Measurements from ENCODE around the gene LYZL4. TPM values are rescaled to one million over a fixed set of nuclear protein-coding genes. Genes with fewer than 3 reads are reported as not detected.

The LYZL4 gene
- not detected in 2 replicates for total RNA-seq

GRCh38 chr3:42410370-42411131 lies at the start of gene LYZL4:
Gene LYZL4 (minus strand): TSS chr3:42410610. CDS start chr3:42407251, 3,359 bp downstream.
- Mint-ChIP-seq H3K36me3 (ENCODE audit: low read depth) (no peaks in the 10 kb centered on the region), H3K27ac (no peak within 1 kb of the TSS), H3K9me3 (no peaks in the 10 kb centered on the region), H3K4me1 (no peaks in the 10 kb centered on the region), H3K27me3 (peaks cover 8% of the 10 kb centered on the region), H3K4me3 (no peak within 1 kb of the TSS)
- intact Hi-C loops (cut with micrococcal nuclease) = no loop called here
- no peak for DNase-seq

DNA sequence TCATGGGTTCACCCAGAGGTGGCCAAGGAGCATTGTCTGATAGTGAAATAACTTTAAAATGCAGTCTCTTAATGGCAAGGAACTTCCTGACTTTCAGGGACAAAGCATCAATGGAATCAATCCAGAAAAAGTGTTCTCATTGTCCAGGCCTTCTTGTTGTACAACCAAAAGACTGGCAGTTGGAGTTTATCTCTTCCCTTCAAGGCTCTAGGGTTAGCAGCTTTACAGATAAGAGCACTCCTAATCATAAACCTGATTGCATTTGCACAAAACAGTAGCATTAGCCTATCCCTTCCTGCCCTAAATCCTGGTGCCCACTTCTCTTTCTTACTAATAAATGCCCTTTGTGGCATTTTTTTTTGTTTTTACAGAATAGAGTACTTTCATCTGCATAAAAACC lies 48.7 kb upstream of the LYZL4 start:
- Mint-ChIP-seq H3K27me3 (peaks cover 18% of the 10 kb centered on the region), H3K27ac (no peak overlapping the region), H3K4me3 (no peak overlapping the region), H3K9me3 (no peaks in the 10 kb centered on the region), H3K36me3 (ENCODE audit: low read depth) (no peaks in the 10 kb centered on the region), H3K4me1 (no peaks in the 10 kb centered on the region)
- no peak for DNase-seq
- intact Hi-C loops (cut with micrococcal nuclease) = no loop called here

- DNase-seq = no peak
- Mint-ChIP-seq H3K27me3 (peaks cover 20% of the 10 kb centered on the region), H3K4me3 (no peak overlapping the region), H3K27ac (no peak overlapping the region), H3K36me3 (ENCODE audit: low read depth) (no peaks in the 10 kb centered on the region), H3K9me3 (no peaks in the 10 kb centered on the region), H3K4me1 (no peaks in the 10 kb centered on the region)
- intact Hi-C loops (cut with micrococcal nuclease) = no loop called here
Observed at GRCh38 chr3:42456211-42456610, 45.8 kb upstream of the LYZL4 start.

GRCh38 chr3:42451546-42452230 lies 41.3 kb upstream of the LYZL4 start:
- Mint-ChIP-seq H3K4me1 (no peaks in the 10 kb centered on the region), H3K4me3 (no peak overlapping the region), H3K9me3 (no peaks in the 10 kb centered on the region), H3K36me3 (ENCODE audit: low read depth) (no peaks in the 10 kb centered on the region), H3K27ac (no peak overlapping the region), H3K27me3 (peaks cover 11% of the 10 kb centered on the region)
- intact Hi-C loops (cut with micrococcal nuclease) = no loop called here
- DNase-seq = no peak

- Mint-ChIP-seq H3K4me3 (no peak overlapping the region), H3K36me3 (ENCODE audit: low read depth) (no peaks in the 10 kb centered on the region), H3K27ac (no peak overlapping the region), H3K4me1 (no peaks in the 10 kb centered on the region), H3K9me3 (no peaks in the 10 kb centered on the region), H3K27me3 (peaks cover 8% of the 10 kb centered on the region)
- intact Hi-C loops (cut with micrococcal nuclease) = no loop called here
- no peak for DNase-seq
Observed at GRCh38 chr3:42451116-42451515, 40.7 kb upstream of the LYZL4 start.

- H3K27me3 Mint-ChIP-seq = peaks cover 7% of the 10 kb centered on the region
- no peaks in the 10 kb centered on the region for H3K9me3 Mint-ChIP-seq
- no peak for DNase-seq
- intact Hi-C loops (cut with micrococcal nuclease) = no loop called here
- H3K4me1 Mint-ChIP-seq = no peaks in the 10 kb centered on the region
- no peak overlapping the region for H3K27ac Mint-ChIP-seq
- no peak overlapping the region for H3K4me3 Mint-ChIP-seq
- H3K36me3 Mint-ChIP-seq (ENCODE audit: low read depth) = no peaks in the 10 kb centered on the region
Observed at GRCh38 chr3:42450567-42450966, 40.2 kb upstream of the LYZL4 start.

DNA sequence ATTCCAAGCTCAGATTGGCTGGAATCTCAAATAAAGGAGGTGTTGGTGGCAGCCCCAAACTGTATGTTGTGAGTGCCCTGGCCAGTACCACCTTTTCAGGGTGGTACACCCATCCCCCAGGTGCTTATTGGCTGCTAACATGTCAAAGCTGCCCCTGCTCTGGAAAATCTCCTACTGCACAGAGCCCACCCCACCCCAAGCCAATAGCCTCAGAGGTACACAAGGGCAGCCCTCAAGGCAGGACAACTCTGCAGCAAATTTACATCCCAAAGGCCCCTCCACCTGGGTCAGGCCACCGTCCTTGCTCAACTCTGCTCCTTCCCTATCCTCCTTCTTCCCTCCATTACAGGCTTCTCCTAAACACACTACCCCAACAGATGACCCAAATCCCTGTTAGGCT lies 37.1 kb upstream of the LYZL4 start:
- Mint-ChIP-seq H3K36me3 (ENCODE audit: low read depth) (no peaks in the 10 kb centered on the region), H3K4me3 (no peak overlapping the region), H3K4me1 (no peaks in the 10 kb centered on the region), H3K27ac (no peak overlapping the region), H3K9me3 (no peaks in the 10 kb centered on the region), H3K27me3 (peaks cover 5% of the 10 kb centered on the region)
- no peak for DNase-seq
- intact Hi-C loops (cut with micrococcal nuclease) = loop anchor here (10.0 kb wide), 2 partner anchors 553 to 1863 kb away; no protein-coding TSS in a partner anchor

GRCh38 chr3:42446111-42447050 lies 36.0 kb upstream of the LYZL4 start:
- no peaks in the 10 kb centered on the region for H3K36me3 Mint-ChIP-seq (ENCODE audit: low read depth)
- H3K27me3 Mint-ChIP-seq = peaks cover 8% of the 10 kb centered on the region
- no peaks in the 10 kb centered on the region for H3K4me1 Mint-ChIP-seq
- DNase-seq = no peak
- no peaks in the 10 kb centered on the region for H3K9me3 Mint-ChIP-seq
- intact Hi-C loops (cut with micrococcal nuclease) = loop anchor here (10.0 kb wide), 2 partner anchors 552 to 1862 kb away; no protein-coding TSS in a partner anchor
- H3K27ac Mint-ChIP-seq = no peak overlapping the region
- H3K4me3 Mint-ChIP-seq = no peak overlapping the region

- intact Hi-C loops (cut with micrococcal nuclease) = loop anchor here (1.0 to 10.0 kb wide), 4 partner anchors 197 to 1859 kb away; no protein-coding TSS in a partner anchor
- H3K27me3 Mint-ChIP-seq = peaks cover 7% of the 10 kb centered on the region
- H3K4me1 Mint-ChIP-seq = no peaks in the 10 kb centered on the region
- no peak overlapping the region for H3K4me3 Mint-ChIP-seq
- no peak overlapping the region for H3K27ac Mint-ChIP-seq
- no peaks in the 10 kb centered on the region for H3K9me3 Mint-ChIP-seq
- peak; percentile 93 for DNase-seq
- no peaks in the 10 kb centered on the region for H3K36me3 Mint-ChIP-seq (ENCODE audit: low read depth)
Observed at GRCh38 chr3:42443819-42444436, 33.5 kb upstream of the LYZL4 start.

DNA sequence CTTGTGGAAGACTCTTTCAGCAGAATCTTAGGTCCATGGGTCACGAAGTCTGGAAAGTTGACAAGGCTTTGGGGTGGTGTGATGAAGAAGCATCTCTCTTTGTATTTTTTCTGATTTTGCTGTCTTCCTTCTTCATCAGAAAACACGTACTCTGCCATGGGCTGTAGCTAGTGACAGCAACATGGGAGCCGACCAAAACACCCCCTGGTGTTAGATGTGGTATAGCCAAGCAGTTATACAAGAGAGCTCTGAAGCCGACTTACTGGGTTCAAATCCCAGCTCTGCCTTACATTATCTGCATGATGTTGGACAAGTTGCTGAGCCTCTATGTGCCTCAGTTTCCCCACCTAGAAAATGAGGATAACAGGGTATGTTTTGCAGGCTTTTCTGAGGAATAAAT lies 32.9 kb upstream of the LYZL4 start:
- no peaks in the 10 kb centered on the region for H3K4me1 Mint-ChIP-seq
- peaks cover 7% of the 10 kb centered on the region for H3K27me3 Mint-ChIP-seq
- intact Hi-C loops (cut with micrococcal nuclease) = loop anchor here (1.0 to 10.0 kb wide), 4 partner anchors 196 to 1858 kb away; no protein-coding TSS in a partner anchor
- DNase-seq = no peak
- H3K9me3 Mint-ChIP-seq = no peaks in the 10 kb centered on the region
- no peaks in the 10 kb centered on the region for H3K36me3 Mint-ChIP-seq (ENCODE audit: low read depth)
- H3K27ac Mint-ChIP-seq = no peak overlapping the region
- H3K4me3 Mint-ChIP-seq = no peak overlapping the region

DNA sequence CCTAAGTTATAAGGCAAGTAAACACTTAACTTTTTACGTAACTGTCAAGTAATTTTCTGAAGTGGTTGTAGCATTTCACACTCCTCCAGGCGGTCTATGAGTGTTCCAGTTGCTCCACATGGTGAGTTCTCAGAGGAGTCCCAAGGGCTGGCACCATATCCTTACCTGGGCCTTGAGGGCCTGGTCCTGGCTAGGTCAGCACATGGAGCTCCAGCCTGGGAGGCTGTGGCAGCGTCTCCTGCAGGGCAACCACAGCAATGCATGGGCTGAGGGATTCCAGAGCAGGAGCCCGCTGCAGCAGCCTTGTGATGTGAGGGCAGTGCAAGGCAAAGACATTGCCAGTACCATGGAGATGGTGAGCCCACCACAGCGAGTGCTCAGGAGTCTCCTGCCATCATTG lies 32.2 kb upstream of the LYZL4 start:
- H3K9me3 Mint-ChIP-seq = no peaks in the 10 kb centered on the region
- peaks cover 6% of the 10 kb centered on the region for H3K27me3 Mint-ChIP-seq
- H3K36me3 Mint-ChIP-seq (ENCODE audit: low read depth) = no peaks in the 10 kb centered on the region
- H3K4me1 Mint-ChIP-seq = no peaks in the 10 kb centered on the region
- H3K27ac Mint-ChIP-seq = no peak overlapping the region
- intact Hi-C loops (cut with micrococcal nuclease) = loop anchor here (1.0 to 10.0 kb wide), 4 partner anchors 195 to 1858 kb away; no protein-coding TSS in a partner anchor
- no peak overlapping the region for H3K4me3 Mint-ChIP-seq
- DNase-seq = no peak

DNA sequence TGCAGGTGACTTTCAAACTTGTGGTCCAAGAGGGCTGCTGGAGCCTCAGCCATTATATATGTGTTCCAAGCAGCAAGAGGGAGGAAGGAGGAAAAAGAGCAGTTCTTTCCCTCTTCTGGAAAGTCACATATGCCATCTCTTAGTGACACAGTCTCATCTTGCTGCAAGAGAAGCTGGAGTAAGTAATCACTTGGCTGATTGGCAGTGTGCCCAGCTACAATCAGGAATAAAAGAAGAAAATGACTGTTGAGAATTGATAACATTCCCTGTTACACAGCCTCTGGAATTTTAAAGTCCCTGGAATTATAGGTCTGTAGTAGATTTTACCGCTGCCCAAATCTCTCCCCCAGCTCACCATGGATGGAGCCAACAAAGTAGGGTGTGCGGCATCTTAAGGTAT lies 31.4 kb upstream of the LYZL4 start:
- Mint-ChIP-seq H3K27ac (no peak overlapping the region), H3K9me3 (no peaks in the 10 kb centered on the region), H3K4me3 (no peak overlapping the region), H3K27me3 (peaks cover 5% of the 10 kb centered on the region), H3K36me3 (ENCODE audit: low read depth) (no peaks in the 10 kb centered on the region), H3K4me1 (no peaks in the 10 kb centered on the region)
- intact Hi-C loops (cut with micrococcal nuclease) = loop anchor here (5.0 to 10.0 kb wide), 3 partner anchors 324 to 1857 kb away; no protein-coding TSS in a partner anchor
- DNase-seq = no peak

GRCh38 chr3:42440924-42441323 lies 30.5 kb upstream of the LYZL4 start:
- Mint-ChIP-seq H3K27me3 (peaks cover 5% of the 10 kb centered on the region), H3K4me1 (no peaks in the 10 kb centered on the region), H3K4me3 (no peak overlapping the region), H3K9me3 (no peaks in the 10 kb centered on the region), H3K27ac (no peak overlapping the region), H3K36me3 (ENCODE audit: low read depth) (no peaks in the 10 kb centered on the region)
- intact Hi-C loops (cut with micrococcal nuclease) = loop anchor here (5.0 to 10.0 kb wide), 3 partner anchors 324 to 1856 kb away; no protein-coding TSS in a partner anchor
- DNase-seq = no peak
